ENCODE results near the gene PRDM7. TPM values are rescaled to one million over a fixed set of nuclear protein-coding genes. Genes with fewer than 3 reads are reported as not detected.

The PRDM7 gene
- polyA plus RNA-seq, 1 donor from 2014 or later: not detected

DNA sequence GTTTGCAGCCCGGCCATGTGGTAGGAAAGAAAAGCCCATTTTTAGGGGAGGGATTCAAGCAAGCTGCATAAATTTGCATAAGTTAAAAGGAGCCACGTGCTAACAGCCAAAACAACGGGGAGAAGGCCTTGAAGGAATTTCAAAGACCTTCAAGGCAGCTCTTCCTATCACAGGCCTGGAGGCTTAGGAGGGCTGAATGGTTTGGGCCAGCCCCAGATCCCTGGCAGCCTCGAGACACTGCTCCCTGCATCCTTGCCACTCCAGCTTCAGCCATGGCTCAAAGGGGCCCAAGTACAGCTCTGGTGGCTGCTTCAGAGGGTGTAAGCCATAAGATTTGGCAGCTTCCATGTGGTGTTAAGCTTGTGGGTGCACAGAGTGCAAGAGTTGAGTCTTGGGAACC lies 22.6 kb downstream of the PRDM7 start:
- Histone ChIP-seq H3F3A (ENCODE audit: insufficient read depth, low read length, poor library complexity, severe bottlenecking) (no peaks in the 10 kb centered on the region), H3K36me3 (ENCODE audit: insufficient read depth, low read length) (no peaks in the 10 kb centered on the region), H4K20me1 (ENCODE audit: insufficient read depth) (no peaks in the 10 kb centered on the region), H3K27me3 (ENCODE audit: insufficient read depth, low read depth, low read length) (no peaks in the 10 kb centered on the region), H2AFZ (ENCODE audit: low read depth, low read length) (no peak overlapping the region), H3K4me3 (ENCODE audit: low read length) (no peak overlapping the region), H3K79me2 (replicated peaks; ENCODE audit: insufficient read depth, low read length) (no peaks in the 10 kb centered on the region), H3K9me2 (ENCODE audit: insufficient read depth, low read length) (no peaks in the 10 kb centered on the region), H3K9ac (ENCODE audit: low read length) (no peak overlapping the region), H3K9me3 (ENCODE audit: low read length) (peaks cover 11% of the 10 kb centered on the region), H3K27ac (ENCODE audit: low read length) (no peak overlapping the region), H3K4me2 (ENCODE audit: low read length) (no peak overlapping the region)
- no peak for TF ChIP-seq EP300 (conservative IDR thresholded peaks at IDR 0.05; ENCODE audit: poor library complexity, severe bottlenecking)
- no peak for TF ChIP-seq REST (IDR thresholded peaks at IDR 0.05; ENCODE audit: borderline replicate concordance)
- TF ChIP-seq CTCF (IDR thresholded peaks at IDR 0.05; ENCODE audit: poor library complexity, severe bottlenecking): no peak
- no peak for TF ChIP-seq POLR2AphosphoS5 (IDR thresholded peaks at IDR 0.05)

DNA sequence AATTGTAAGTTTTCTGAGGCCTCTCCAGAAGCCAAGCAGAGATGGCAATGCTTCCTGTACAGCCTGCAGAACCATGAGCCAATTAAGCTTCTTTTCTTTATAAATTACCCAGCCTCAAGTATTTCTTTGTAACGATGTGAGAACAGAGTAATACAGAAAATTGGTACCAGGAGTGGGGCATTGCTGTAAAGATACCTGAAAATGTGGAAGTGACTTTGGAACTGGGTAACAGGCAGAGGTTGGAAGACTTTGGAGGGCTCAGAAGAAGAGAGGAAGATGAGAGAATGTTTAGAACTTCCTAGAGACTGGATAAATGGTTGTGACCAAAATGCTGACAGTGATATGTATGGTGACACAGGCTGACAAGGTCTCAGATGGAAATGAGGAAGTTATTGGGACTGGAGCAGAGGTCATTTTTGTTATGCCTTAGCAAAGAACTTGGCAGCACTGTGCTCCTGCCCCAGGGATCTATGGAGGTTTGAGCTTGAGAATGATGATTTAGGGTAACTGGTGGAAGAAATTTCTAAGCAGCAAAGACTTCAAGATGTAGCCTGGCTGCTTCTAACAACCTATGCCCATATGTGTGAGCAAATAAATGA lies 23.1 kb downstream of the PRDM7 start:
- H3K27ac ChIP-seq (ENCODE audit: low read length): no peak overlapping the region
- H3K9ac ChIP-seq (ENCODE audit: low read length): no peak overlapping the region
- no peaks in the 10 kb centered on the region for H3K9me2 ChIP-seq (ENCODE audit: insufficient read depth, low read length)
- no peak overlapping the region for H2AFZ ChIP-seq (ENCODE audit: low read depth, low read length)
- TF ChIP-seq SMC3 (conservative IDR thresholded peaks at IDR 0.05; ENCODE audit: poor library complexity) (no peak), EZH2 (IDR thresholded peaks at IDR 0.05; ENCODE audit: borderline replicate concordance, insufficient read depth, low read length, poor library complexity, severe bottlenecking) (no peak), EP300 (conservative IDR thresholded peaks at IDR 0.05; ENCODE audit: poor library complexity, severe bottlenecking) (no peak), CTCF (IDR thresholded peaks at IDR 0.05; ENCODE audit: poor library complexity, severe bottlenecking) (no peak), TAF1 (IDR thresholded peaks at IDR 0.05; ENCODE audit: low read depth) (no peak), REST (IDR thresholded peaks at IDR 0.05; ENCODE audit: borderline replicate concordance) (no peak), RAD21 (conservative IDR thresholded peaks at IDR 0.05) (no peak), POLR2AphosphoS5 (IDR thresholded peaks at IDR 0.05) (no peak), MXI1 (conservative IDR thresholded peaks at IDR 0.05; ENCODE audit: poor library complexity, severe bottlenecking) (no peak)
- H4K20me1 ChIP-seq (ENCODE audit: insufficient read depth): no peaks in the 10 kb centered on the region
- no peaks in the 10 kb centered on the region for H3K27me3 ChIP-seq (ENCODE audit: insufficient read depth, low read depth, low read length)
- H3K9me3 ChIP-seq (ENCODE audit: low read length): peaks cover 11% of the 10 kb centered on the region
- H3K4me2 ChIP-seq (ENCODE audit: low read length): no peak overlapping the region
- no peak overlapping the region for H3K4me3 ChIP-seq (ENCODE audit: low read length)
- no peaks in the 10 kb centered on the region for H3K36me3 ChIP-seq (ENCODE audit: insufficient read depth, low read length)
- no peaks in the 10 kb centered on the region for H3F3A ChIP-seq (ENCODE audit: insufficient read depth, low read length, poor library complexity, severe bottlenecking)
- H3K79me2 ChIP-seq (replicated peaks; ENCODE audit: insufficient read depth, low read length): no peaks in the 10 kb centered on the region

Data from neural cell (in vitro differentiated cells).